ENCODE measurements around the gene TMEM163.
"Not testable (repeated sequence)": the region's sequence is repeated elsewhere in the genome, so short reads cannot be mapped to it uniquely, and the experiment has no call there.

TMEM163 gene

DNA sequence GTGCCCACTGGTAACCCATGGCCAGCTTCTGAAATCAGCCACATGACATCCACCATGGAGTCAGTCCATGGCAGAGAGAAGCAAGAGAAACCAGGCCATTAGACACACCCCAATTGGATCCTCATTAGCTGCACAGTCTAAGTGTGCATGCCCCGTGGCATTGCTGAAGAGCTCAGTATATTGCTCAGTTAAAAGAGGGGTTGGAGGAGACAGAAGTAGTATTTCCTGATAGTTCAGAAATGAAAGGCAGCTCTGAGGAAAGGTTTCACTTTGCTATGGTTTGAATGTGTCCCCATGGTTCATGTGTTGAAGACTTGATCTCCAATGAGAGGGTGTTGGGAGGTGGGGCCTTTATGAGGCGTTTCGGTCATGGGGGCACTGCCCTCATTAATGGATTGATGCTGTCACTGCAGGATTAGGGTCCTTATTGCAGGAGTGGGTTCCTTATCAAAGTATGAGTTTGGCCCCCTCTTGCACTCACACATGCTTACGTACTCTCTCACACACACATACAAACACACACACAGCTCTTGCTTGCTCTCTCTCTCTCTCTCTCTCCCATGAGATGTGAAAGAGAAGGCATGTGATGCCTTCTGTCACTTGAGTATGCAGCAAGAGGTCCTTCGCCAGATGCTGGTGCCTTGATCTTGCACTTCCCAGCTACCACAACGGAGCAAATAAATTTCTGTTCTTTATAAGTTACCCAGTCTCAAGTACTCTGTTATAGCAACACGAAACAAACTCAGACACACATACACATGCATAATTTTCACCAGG lies 58.0 kb downstream of the TMEM163 start:
- no peak for FAIRE-seq

- no peak for FAIRE-seq
These were observed 59.1 kb downstream of the TMEM163 start for GRCh38 chr2:134659724-134660123.

DNA sequence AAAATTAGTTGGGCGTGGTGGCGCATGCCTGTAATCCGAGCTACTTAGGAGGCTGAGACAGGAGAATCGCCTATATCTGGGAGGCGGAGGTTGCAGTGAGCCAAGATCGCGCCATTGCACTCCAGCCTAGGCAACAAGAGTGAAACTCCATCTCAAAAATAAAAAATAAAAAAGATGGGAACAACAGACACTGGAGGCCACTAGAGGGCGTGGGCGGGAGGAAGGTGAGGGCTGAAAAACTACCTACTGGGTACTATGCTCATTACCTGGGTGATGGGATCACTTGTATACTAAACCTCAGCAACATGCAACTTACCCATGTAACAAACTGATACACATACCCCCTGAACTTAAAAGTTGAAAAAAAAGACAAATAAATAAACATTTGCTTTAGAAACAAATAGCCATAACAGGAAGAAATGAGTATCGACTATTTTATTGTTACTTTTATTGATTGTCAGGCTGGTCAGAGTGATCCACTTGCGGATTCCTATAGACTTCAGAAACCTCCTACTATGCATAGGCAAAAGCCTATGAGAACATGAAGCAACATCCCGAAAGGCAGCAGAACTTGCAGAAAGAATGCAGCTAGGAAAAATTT lies 61.0 kb downstream of the TMEM163 start:
- no peak for FAIRE-seq

GRCh38 chr2:134656391-134656790 lies 62.4 kb downstream of the TMEM163 start:
- FAIRE-seq: not testable (repeated sequence)

DNA sequence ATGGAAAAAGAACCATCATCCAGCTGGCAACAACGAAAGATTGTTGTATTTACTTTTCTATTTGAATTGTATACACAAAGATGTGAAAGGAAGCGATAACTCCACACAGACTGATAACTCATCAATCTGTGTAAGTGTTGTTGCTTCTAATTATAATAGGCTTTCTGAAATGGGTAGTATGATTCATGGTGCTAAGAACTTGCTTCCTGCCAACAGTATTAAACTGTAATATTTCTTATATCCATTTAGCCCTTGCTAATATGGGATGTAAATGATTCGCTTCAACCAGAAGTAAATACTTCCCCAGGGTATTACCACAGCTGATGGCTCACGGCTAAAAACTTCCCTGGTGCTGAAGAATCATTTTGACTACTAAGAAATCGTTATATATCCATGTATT lies 70.2 kb downstream of the TMEM163 start:
- FAIRE-seq: no peak

GRCh38 chr2:134647607-134648256 lies 71.1 kb downstream of the TMEM163 start:
- FAIRE-seq: no peak

DNA sequence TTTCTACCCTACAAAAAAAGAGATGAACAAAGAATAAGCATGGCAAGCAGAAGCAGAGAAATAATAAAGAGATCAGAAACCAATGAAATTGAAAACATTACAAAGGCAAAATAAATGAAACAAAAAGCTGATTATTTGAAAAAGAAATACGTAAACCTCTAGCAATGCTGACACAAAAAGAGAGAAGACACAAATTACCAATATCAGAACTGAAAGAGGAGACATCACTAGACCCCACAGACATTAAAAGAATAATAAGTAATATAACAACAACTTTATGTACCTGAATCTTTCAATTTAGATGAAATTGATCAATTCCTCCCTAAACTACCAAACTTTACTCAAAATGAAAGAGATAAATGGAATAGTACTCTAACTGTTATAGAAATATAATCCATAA lies 75.9 kb downstream of the TMEM163 start:
- FAIRE-seq: no peak

GRCh38 chr2:134640494-134640893 lies 78.3 kb downstream of the TMEM163 start:
- FAIRE-seq: no peak

DNA sequence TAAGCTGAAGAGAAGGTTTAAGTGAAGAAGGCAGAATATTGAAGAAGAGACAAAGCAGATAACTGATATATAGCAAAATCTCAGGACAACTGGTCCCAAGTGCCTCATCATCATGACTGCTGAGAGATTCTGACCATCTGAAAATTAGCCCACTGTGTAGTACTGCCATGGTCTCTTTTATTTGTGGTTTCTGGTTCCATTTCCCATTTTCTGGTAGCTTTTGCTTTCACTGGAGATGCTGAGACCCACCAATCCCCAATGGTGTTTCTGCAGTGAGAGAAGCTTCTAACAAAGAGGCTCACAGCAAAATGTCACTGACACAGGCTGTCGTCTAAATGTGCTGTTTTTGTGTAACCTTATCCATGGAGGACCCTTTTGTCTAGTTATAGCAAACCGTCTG lies 79.5 kb downstream of the TMEM163 start:
- FAIRE-seq: no peak

- FAIRE-seq: no peak
These were observed 82.1 kb downstream of the TMEM163 start for GRCh38 chr2:134636714-134637113.

DNA sequence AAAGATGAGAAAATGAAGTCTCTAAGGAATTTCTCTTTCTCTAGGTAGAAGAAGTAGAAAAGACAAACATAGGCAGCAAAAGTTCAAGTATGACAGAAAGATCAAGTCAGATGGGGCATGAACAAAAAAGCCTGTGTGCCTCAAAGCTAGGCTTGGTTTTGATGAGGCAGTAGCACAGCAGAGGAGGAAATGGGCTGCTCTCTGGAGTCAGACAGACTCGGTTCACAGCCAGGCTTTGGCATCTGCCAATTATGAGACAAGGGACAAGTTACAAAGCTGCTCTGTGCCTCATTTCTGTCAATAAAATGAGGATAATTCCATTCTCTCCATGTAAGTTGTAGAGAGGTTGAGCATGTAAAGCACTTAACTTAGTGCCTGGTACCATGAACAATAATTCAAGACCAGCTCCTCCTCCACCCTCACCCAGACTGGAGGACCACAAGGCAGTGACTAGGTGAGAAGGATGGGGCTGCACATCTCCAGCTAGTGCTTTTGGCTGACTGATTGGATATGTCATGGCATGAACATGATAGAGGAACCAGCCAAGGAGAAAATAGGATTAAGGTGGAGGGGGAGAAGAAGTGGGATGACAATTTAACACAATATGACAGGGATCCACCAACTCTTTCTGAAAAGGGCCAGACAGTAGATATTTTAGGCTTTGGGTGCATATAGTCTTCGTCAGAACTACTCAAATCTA lies 84.6 kb downstream of the TMEM163 start:
- no peak for FAIRE-seq

DNA sequence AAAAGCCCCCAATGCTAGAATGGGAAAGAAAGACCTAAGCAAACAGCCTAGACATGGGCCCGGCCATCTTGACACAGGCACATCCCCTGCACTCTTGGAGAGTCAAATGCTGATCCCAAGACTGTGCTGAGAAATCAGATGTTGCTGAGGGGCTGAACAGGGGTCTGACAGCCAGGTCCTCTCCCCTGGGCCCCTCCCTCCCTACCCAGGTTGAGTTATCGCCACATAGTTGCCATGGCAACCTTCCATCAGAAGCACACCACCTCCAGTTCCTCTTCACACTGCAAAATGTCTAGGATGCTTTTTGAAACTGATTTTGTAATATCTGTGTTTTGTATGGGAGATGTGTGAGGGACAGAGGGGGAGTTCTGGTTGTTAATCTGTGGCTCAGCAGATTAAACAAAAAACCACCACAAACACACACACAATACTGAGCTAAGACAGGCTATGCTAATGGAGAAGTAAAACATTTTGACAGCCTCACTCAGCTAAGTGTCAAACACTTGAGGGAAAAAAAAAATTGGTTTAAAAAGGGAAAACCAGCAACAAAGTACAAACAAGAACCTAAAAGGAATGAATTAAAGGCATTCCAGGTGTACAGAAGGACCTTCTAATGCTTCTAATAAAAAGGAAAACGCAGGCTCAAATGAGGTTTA lies 88.2 kb downstream of the TMEM163 start:
- FAIRE-seq: no peak

GRCh38 chr2:134628453-134628852 lies 90.3 kb downstream of the TMEM163 start:
- no peak for FAIRE-seq

DNA sequence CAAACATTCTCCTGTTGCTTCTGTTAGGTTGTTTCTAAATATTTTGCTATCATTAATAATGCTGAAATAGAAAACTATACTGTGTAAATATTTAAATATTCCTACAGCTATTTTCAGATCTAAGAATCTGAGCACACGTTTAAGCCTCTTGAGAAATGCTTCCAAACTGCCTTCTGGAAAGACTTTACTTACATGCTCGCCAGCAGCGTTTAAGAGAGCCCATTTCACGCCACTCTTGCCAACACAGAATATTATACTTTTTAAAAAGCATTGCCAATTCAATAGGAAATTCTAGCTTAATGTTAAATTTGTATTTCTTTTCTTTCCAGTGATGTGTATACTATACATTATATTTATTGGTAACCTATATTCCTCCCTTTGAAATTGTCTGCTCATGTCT lies 92.0 kb downstream of the TMEM163 start:
- no peak for FAIRE-seq

DNA sequence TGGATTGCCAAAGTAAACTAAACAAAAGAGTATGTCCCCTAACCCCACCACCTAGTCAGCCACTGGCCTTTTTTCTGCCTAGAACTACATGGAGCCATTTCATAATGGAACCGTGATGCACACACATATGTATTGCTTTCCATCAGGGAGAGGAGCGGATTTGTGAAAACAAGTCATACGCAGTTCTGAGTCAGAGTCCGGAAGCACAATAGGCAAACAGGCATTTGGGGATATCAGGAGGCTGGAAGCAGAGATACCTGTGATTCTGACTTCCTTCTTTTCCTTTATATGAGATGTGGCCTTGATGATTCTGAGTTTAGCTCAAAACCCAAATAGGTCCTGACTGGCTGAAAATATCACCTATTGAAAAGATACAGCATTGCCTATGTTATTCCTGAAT lies 93.5 kb downstream of the TMEM163 start:
- no peak for FAIRE-seq

GRCh38 chr2:134623796-134624195 lies 95.0 kb downstream of the TMEM163 start:
- FAIRE-seq: no peak

- no peak for FAIRE-seq
These were observed 95.8 kb downstream of the TMEM163 start for GRCh38 chr2:134623046-134623445.

GRCh38 chr2:134621939-134622705 lies 96.7 kb downstream of the TMEM163 start:
- no peak for FAIRE-seq

DNA sequence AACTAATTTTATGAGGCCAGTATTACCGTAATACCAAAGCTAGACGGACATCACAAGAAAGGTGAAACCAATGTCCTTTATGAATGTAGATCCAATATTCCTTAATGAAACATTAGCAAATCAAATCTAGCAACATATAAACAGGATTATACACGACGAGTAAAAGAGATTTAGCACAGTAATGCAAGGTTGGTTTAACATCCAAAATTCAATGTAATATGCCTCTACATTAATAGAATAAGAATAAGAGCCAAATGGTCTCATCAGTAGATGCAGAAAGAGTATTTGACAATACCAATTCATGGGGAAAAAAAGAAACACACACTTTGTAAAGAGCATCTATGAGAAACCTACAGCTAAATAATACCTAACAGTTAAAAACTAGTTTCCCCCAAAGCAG lies 99.5 kb downstream of the TMEM163 start:
- no peak for FAIRE-seq

DNA sequence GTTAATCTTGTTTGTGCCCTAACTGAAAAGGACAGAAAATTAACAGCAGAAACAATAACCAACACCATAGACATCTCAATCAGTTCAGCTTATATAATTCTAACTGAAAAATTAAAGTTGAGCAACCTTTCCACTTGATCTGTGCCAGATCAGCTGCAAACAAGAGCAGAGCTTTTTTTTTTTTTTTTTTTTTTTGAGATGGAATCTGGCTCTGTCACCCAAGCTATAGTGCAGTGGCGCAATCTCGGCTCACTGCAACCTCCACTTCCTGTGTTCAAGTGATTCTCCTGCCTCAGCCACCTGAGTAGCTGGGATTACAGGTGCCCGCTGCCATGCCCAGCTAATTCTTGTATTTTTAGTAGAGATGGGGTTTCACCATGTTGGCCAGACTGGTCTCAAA lies 103.3 kb downstream of the TMEM163 start:
- not testable (repeated sequence) for FAIRE-seq

DNA sequence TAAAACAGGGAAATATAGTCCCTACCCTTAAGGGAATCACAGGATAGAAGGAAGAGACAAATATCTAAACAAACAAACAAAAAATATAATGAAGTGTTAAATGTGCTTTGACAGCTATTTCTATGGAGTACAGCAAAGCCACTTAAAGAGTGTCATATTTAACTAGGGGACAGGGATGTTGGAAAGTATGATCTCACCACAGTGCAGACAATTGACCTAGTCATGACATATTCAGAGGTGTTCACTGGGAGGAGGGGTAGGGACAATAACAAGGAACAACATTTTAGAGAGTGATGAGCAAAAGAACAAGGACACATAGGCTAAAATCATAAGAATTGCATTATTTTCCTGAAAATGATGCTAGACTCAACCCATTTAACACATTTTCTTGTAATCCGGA lies 107.5 kb downstream of the TMEM163 start:
- FAIRE-seq: no peak

DNA sequence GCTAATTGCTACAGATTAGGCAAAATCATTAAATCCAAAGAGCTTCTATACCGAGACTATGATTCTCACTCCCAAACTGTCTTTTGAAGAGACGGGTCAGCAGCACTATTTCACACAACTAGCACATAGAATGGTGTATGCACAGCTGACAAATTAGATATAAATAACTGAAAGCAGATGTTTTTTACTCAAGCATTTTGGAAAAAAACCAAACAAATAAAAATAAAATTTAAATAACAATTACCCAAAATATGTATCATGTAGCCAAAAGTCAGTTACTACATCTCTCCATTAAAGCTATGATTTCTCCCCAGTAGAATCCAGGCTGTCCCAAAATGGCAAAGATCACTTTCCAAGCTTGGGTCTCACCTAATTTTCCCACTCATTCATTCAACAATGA lies 107.9 kb downstream of the TMEM163 start:
- FAIRE-seq: no peak
